GM12872 (cell line): ENCODE data around the gene SPATA32.

Source experiments
- TF ChIP-seq, protein P1 (sequence below): IDR thresholded peaks from 3 replicates; pipeline ENCODE4 v1.5.1; 2011; ENCODE audit warnings: low read depth, mild to moderate bottlenecking, low read length, moderate library complexity; ENCODE audit not compliant: insufficient read depth

Gene SPATA32

DNA sequence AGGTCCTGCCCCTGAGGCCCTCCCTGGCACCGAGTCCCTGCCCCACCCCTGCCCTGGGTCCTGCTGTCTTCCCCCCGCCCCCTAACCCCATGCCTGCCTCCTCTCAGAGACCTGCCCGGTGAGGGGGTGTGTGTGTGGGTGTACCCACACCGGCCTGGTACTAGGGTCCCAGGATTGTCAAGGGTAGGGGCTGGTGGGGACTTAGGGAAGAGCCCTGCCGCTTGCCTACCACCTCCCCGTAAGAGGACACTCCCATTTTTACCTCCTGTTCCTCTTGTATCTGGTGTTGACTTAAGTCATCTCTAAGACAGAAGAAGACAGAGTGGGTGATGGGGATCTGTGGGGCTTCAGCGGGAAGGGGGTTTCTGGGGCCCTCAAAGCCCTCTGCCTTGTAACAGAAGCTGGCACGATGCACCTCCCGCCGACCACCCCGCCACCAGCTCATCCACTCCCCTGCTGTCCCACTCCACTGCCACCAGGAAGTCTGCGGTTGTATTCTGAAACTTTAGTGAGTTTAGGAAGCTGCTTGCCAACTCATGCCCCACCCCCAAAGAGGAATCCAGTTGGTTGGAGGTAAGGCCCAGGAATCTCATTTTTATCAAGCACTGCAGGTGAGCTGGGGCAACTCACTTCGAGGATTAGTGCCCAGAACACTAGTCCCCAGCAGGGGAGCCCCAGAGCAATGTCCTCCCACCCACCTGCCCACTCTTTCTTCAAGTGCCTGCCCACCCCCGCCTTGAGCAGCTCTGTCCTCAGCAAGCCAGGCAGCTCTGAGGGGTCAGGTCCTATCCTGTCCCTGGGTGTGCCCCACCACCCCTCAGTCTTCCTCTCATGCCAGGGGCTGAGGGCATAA is 5.6 kb downstream of the SPATA32 start:
- TF ChIP-seq, protein P1, sequence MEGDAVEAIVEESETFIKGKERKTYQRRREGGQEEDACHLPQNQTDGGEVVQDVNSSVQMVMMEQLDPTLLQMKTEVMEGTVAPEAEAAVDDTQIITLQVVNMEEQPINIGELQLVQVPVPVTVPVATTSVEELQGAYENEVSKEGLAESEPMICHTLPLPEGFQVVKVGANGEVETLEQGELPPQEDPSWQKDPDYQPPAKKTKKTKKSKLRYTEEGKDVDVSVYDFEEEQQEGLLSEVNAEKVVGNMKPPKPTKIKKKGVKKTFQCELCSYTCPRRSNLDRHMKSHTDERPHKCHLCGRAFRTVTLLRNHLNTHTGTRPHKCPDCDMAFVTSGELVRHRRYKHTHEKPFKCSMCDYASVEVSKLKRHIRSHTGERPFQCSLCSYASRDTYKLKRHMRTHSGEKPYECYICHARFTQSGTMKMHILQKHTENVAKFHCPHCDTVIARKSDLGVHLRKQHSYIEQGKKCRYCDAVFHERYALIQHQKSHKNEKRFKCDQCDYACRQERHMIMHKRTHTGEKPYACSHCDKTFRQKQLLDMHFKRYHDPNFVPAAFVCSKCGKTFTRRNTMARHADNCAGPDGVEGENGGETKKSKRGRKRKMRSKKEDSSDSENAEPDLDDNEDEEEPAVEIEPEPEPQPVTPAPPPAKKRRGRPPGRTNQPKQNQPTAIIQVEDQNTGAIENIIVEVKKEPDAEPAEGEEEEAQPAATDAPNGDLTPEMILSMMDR: peak; percentile 42; the same call in 2 of the 3 replicates

DNA sequence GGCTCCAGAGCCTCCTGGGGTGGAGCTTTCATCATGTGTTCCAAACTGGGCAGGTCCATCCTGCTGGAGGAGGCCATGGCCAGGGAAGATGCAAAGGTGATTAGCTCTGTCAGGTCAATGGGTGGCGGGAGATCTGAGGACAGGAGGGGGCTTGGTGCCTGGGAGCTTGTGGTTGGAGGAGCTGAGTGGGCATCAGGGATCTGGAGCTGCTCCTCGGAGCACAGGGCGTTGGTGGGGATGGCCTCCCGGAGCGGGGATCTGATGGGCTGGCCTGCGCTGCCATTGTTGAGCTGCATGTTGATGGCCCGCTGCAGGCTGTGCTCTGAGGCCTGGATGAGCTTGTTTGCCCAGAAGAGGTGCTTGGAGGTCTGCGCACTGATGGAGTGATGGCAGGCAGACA is 6.5 kb downstream of the SPATA32 start:
- TF ChIP-seq, protein P1: no peak

DNA sequence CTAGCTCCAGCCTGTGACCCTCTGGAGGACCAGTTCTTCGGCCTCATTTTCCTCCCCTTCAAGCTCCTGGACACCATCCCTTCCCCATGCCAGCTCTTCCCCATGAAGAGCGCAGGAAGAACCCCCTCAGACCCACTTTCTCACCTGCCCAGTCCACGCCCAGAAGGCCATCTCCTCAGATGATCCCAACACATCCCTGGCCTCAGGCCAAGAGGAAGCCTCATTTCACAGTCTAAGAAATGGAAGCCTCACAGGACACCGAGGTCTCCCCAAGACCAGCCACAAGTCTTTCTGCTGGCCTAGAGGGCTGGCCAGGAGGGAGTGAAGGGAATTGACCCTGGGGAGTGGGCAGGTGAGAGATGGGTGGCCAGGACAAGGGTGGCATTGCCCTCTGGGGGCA is 8.0 kb downstream of the SPATA32 start:
- TF ChIP-seq, protein P1: no peak

DNA sequence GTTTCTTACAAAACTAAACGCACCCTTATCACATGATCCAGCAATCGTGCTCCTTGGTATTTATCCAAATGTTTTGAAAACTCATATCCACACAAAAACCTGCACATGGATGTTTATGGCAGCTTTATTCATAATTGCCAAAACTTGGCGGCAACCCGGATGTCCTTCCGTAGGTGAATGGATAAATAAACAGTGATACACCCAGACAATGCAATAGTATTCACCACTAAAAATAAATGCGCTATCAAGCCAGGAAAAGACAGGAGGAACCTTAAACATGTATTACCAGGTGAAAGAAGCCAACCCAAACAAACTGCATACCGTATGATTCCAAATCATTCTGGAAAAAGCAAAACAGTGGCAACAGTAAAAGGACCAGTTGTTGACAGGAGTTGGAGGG is 10.0 kb downstream of the SPATA32 start:
- TF ChIP-seq, protein P1: no peak

DNA sequence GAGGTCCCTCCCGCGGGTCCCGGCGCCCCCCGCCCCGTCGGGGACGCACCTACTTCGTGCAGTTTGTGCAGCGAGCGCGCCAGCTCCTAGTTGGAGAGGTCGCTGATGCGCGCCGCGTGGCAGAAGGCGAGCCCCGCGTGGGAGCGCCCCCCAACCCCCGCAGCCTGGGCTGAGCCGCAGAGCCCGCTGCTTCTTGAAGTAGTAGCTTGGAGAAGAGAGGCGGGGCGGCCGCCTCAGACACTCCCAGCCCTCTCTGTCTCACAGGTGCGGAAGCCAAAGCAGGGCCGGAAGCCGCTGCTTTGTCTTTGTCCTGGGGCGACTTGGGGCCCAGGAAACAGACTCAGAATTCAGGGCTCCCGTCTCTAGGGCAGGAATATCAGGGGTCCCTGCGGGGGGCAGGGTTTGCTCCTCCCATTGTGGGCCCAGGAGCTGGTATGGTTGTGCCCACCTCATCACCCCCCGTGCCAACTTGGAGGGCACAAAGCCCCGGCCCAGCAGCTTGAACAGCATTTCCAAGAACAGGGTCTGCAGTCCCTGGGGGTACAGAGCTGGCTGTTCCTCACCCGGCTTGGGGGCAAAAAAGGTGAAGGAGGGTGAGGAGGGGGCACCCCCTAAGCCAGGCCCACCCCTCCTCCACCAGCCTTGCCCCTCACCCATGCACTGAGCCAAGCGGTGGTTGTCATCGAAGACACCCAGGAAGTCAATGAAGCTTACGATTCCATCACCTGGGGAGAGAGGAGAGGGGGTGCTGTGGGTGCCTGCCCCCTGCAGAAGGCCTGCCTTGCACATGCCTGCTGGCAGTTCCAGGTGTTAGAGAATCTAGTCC is 13.5 kb downstream of the SPATA32 start:
- TF ChIP-seq, protein P1: no peak

DNA sequence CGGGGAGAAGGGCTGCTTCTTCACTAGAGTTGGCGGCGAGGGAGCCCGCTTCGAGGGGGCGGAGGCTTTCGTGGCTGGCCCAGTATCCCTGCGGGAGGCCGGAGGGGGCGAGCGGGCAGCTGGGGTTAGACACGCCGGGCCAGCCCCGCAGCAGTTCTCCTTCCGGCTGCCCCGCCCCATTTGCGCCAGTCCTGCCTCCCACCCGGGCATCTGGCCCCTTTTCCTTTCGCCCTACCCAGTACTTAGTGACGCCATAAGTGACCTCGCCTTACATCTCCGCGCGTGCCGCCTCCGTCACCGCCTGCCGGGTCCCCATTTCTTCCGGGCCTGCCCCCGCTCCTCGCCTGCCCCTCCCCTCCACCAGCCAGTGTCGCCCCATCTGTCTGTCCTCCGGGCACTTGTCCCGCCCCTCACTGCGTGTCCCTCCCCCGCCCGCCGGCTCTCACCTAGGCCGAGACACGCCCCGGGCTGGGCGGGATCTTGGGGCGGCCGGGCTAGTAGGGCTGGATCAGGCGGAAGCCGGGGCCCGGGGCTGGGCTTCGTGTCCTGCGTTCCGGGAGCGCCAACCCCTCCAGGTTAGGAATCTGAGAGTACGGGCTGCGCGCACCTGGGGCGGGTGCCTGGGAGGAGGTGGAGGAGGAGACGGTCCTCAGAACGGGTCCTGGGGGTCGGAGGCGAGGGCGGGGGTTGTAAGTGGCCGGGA is 14.3 kb downstream of the SPATA32 start:
- TF ChIP-seq, protein P1: no peak

DNA sequence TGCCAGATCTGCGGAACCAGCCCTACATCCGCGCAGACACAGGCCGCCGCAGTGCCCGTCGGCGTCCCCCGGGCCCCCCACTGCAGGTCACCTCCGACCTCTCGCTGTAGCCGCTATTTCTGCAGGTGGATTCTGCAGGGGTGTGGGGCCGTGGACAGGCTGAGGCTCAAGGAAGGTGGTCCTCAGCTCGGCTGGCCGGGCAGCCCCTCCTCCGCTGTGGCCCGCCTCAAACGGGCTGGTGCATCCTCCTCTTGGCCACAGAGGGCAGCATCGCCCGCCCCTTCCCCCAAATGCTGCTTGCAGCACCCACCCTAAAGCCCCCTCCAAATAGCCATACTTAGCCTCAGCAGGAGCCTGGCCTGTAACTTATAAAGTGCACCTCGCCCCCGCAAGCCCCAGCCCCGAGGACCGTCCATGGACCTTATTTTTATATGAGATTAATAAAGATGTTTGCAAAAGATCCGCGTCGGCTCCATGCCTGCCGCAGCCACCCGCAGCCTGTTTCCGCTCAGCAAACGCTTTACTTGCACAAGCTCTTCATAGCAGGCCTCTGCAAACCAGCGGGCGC is 14.9 kb downstream of the SPATA32 start:
- TF ChIP-seq, protein P1: peak; percentile 61
